T-helper 17 cell (primary cell): ENCODE data around the gene CADM2. TPM values are rescaled to one million over a fixed set of nuclear protein-coding genes. Genes with fewer than 3 reads are reported as not detected.

Experiments
- ATAC-seq: fragments of 150-1000 bp; cut with Tn5 transposase; 2 replicates; pipeline ENCODE4 v1.10.0; 2021; ENCODE audit warnings: mild to moderate bottlenecking, moderate library complexity
- DNase-seq, 3 donors: peaks; one replicate each; pipeline versions ENCODE4 v3.0.0 to v3.0.0-alpha.2; 2020 to 2021
- H3K9me3 ChIP-seq: one replicate; pipeline ENCODE4 v1.7.0; 2013; ENCODE audit warnings: low read length, mild to moderate bottlenecking; ENCODE audit not compliant: control insufficient read depth, poor library complexity, severe bottlenecking
- H3K27ac Mint-ChIP-seq: one replicate; pipeline ENCODE4 v1.8.0; 2022; ENCODE audit warnings: mild to moderate bottlenecking, moderate library complexity, mixed read lengths
- H3K27me3 Mint-ChIP-seq: one replicate; pipeline ENCODE4 v1.8.0; 2022; ENCODE audit warnings: mixed read lengths
- H3K36me3 Mint-ChIP-seq: one replicate; pipeline ENCODE4 v1.8.0; 2022; ENCODE audit warnings: low read depth, mixed read lengths
- H3K4me1 Mint-ChIP-seq: one replicate; pipeline ENCODE4 v1.8.0; 2022; ENCODE audit warnings: mild to moderate bottlenecking, mixed read lengths
- H3K4me3 Mint-ChIP-seq: one replicate; pipeline ENCODE4 v1.8.0; 2022; ENCODE audit warnings: mild to moderate bottlenecking, moderate library complexity, mixed read lengths
- total RNA-seq, 4 donors: library from RNA in 2 of 4; stranded (reverse) in 2 of 4; gene quantifications; one replicate each; pipeline ENCODE4 v1.2.3 and lab custom pipeline; 2022 to 2026

Gene CADM2
- total RNA-seq, 2 donors from 2014 or later: 0.42 to 1.2 TPM

- no peak overlapping the region for H3K4me3 Mint-ChIP-seq
- H3K27me3 Mint-ChIP-seq: no peaks in the 10 kb centered on the region
- ATAC-seq (no peak), DNase-seq (no peak)
- H3K9me3 ChIP-seq: no peaks in the 10 kb centered on the region
- H3K36me3 Mint-ChIP-seq: no peaks in the 10 kb centered on the region
- H3K27ac Mint-ChIP-seq: no peak overlapping the region
- H3K4me1 Mint-ChIP-seq: no peaks in the 10 kb centered on the region
Measured at GRCh38 chr3:85783291-85783690, 824.5 kb downstream of the CADM2 start.

- Mint-ChIP-seq H3K4me1 (no peaks in the 10 kb centered on the region), H3K27ac (no peak overlapping the region), H3K36me3 (no peaks in the 10 kb centered on the region), H3K4me3 (no peak overlapping the region), H3K27me3 (no peaks in the 10 kb centered on the region)
- DNase-seq (no peak), ATAC-seq (no peak)
- no peaks in the 10 kb centered on the region for H3K9me3 ChIP-seq
Measured at GRCh38 chr3:85785766-85786165, 827.0 kb downstream of the CADM2 start.

- no peak for DNase-seq
Measured at GRCh38 chr3:85790445-85791030, 831.7 kb downstream of the CADM2 start.

GRCh38 chr3:85796140-85796539 lies 837.4 kb downstream of the CADM2 start:
- Mint-ChIP-seq H3K4me3 (no peak overlapping the region), H3K27me3 (no peaks in the 10 kb centered on the region), H3K27ac (no peak overlapping the region), H3K4me1 (no peaks in the 10 kb centered on the region), H3K36me3 (no peaks in the 10 kb centered on the region)
- H3K9me3 ChIP-seq: no peaks in the 10 kb centered on the region
- ATAC-seq (no peak), DNase-seq (no peak)

More at GRCh38 chr3:85790445-85791030, 831.7 kb downstream of the CADM2 start:
- no peak overlapping the region for H3K4me3 Mint-ChIP-seq
- H3K9me3 ChIP-seq: no peaks in the 10 kb centered on the region
- no peaks in the 10 kb centered on the region for H3K4me1 Mint-ChIP-seq
- no peak overlapping the region for H3K27ac Mint-ChIP-seq
- H3K27me3 Mint-ChIP-seq: no peaks in the 10 kb centered on the region
- no peaks in the 10 kb centered on the region for H3K36me3 Mint-ChIP-seq
- ATAC-seq: no peak

GRCh38 chr3:85800676-85801075 lies 841.9 kb downstream of the CADM2 start:
- DNase-seq: no peak
- H3K27ac Mint-ChIP-seq: no peak overlapping the region
- H3K9me3 ChIP-seq: no peaks in the 10 kb centered on the region
- H3K27me3 Mint-ChIP-seq: no peaks in the 10 kb centered on the region
- H3K36me3 Mint-ChIP-seq: no peaks in the 10 kb centered on the region
- no peak overlapping the region for H3K4me3 Mint-ChIP-seq
- H3K4me1 Mint-ChIP-seq: no peaks in the 10 kb centered on the region
- ATAC-seq: no peak

- ATAC-seq (no peak), DNase-seq (no peak)
- Mint-ChIP-seq H3K4me3 (no peak overlapping the region), H3K36me3 (no peaks in the 10 kb centered on the region), H3K4me1 (no peaks in the 10 kb centered on the region), H3K27me3 (no peaks in the 10 kb centered on the region), H3K27ac (no peak overlapping the region)
- H3K9me3 ChIP-seq: peaks cover 3% of the 10 kb centered on the region
Measured at GRCh38 chr3:85801955-85802354, 843.2 kb downstream of the CADM2 start.

GRCh38 chr3:85808755-85809154 lies 850.0 kb downstream of the CADM2 start:
- DNase-seq (no peak), ATAC-seq (no peak)
- H3K4me3 Mint-ChIP-seq: no peak overlapping the region
- no peaks in the 10 kb centered on the region for H3K4me1 Mint-ChIP-seq
- H3K27me3 Mint-ChIP-seq: no peaks in the 10 kb centered on the region
- H3K9me3 ChIP-seq: peaks cover 3% of the 10 kb centered on the region
- no peak overlapping the region for H3K27ac Mint-ChIP-seq
- no peaks in the 10 kb centered on the region for H3K36me3 Mint-ChIP-seq

GRCh38 chr3:85821130-85821756 lies 862.5 kb downstream of the CADM2 start:
- no peaks in the 10 kb centered on the region for H3K9me3 ChIP-seq
- DNase-seq: no peak
- Mint-ChIP-seq H3K4me3 (no peak overlapping the region), H3K4me1 (no peaks in the 10 kb centered on the region), H3K36me3 (no peaks in the 10 kb centered on the region), H3K27ac (no peak overlapping the region), H3K27me3 (no peaks in the 10 kb centered on the region)
- no peak for ATAC-seq

- DNase-seq (no peak), ATAC-seq (no peak)
- Mint-ChIP-seq H3K4me3 (no peak overlapping the region), H3K27me3 (no peaks in the 10 kb centered on the region), H3K36me3 (no peaks in the 10 kb centered on the region), H3K27ac (no peak overlapping the region), H3K4me1 (no peaks in the 10 kb centered on the region)
- H3K9me3 ChIP-seq: no peaks in the 10 kb centered on the region
Measured at GRCh38 chr3:85835857-85836440, 877.2 kb downstream of the CADM2 start.

GRCh38 chr3:85837402-85837801 lies 878.6 kb downstream of the CADM2 start:
- no peaks in the 10 kb centered on the region for H3K27me3 Mint-ChIP-seq
- no peak overlapping the region for H3K27ac Mint-ChIP-seq
- no peak overlapping the region for H3K4me3 Mint-ChIP-seq
- no peaks in the 10 kb centered on the region for H3K36me3 Mint-ChIP-seq
- ATAC-seq: no peak
- no peaks in the 10 kb centered on the region for H3K4me1 Mint-ChIP-seq
- DNase-seq: no peak
- no peaks in the 10 kb centered on the region for H3K9me3 ChIP-seq

GRCh38 chr3:85838921-85839320 lies 880.1 kb downstream of the CADM2 start:
- Mint-ChIP-seq H3K4me1 (no peaks in the 10 kb centered on the region), H3K36me3 (no peaks in the 10 kb centered on the region)

GRCh38 chr3:85842081-85842480 lies 883.3 kb downstream of the CADM2 start:
- no peaks in the 10 kb centered on the region for H3K36me3 Mint-ChIP-seq
- H3K27me3 Mint-ChIP-seq: no peaks in the 10 kb centered on the region
- H3K27ac Mint-ChIP-seq: no peak overlapping the region
- no peak overlapping the region for H3K4me3 Mint-ChIP-seq
- DNase-seq: no peak
- no peak for ATAC-seq
- H3K4me1 Mint-ChIP-seq: no peaks in the 10 kb centered on the region
- H3K9me3 ChIP-seq: no peaks in the 10 kb centered on the region

More at GRCh38 chr3:85838921-85839320, 880.1 kb downstream of the CADM2 start:
- no peaks in the 10 kb centered on the region for H3K9me3 ChIP-seq
- H3K27ac Mint-ChIP-seq: no peak overlapping the region
- no peak overlapping the region for H3K4me3 Mint-ChIP-seq
- no peak for ATAC-seq
- no peak for DNase-seq
- no peaks in the 10 kb centered on the region for H3K27me3 Mint-ChIP-seq

- no peaks in the 10 kb centered on the region for H3K4me1 Mint-ChIP-seq
- no peak overlapping the region for H3K27ac Mint-ChIP-seq
- DNase-seq: no peak
Measured at GRCh38 chr3:85846940-85847339, 888.2 kb downstream of the CADM2 start.

GRCh38 chr3:85851071-85851470 lies 892.3 kb downstream of the CADM2 start:
- Mint-ChIP-seq H3K4me1 (no peaks in the 10 kb centered on the region), H3K27ac (no peak overlapping the region), H3K4me3 (no peak overlapping the region), H3K36me3 (no peaks in the 10 kb centered on the region), H3K27me3 (no peaks in the 10 kb centered on the region)
- DNase-seq (no peak), ATAC-seq (no peak)
- H3K9me3 ChIP-seq: no peaks in the 10 kb centered on the region

More at GRCh38 chr3:85846940-85847339, 888.2 kb downstream of the CADM2 start:
- Mint-ChIP-seq H3K27me3 (no peaks in the 10 kb centered on the region), H3K36me3 (no peaks in the 10 kb centered on the region), H3K4me3 (no peak overlapping the region)
- ATAC-seq: no peak
- no peaks in the 10 kb centered on the region for H3K9me3 ChIP-seq
